Sigmoid colon (tissue), 4 donors: ENCODE data around the gene NPFFR1.

Experiments used
- POLR2AphosphoS5 ChIP-seq, 4 donors: sonication (generic); formaldehyde crosslinking; IDR thresholded peaks; one replicate each; pipeline ENCODE4 v1.6.1; 2017; ENCODE audit warnings: antibody characterized with exemption in 4 of 4
- TF ChIP-seq, protein P1 (sequence below), 4 experiments: fragments of 450-650 bp in 3 of 4; fragments of 200-600 bp in 1 of 4; IDR thresholded peaks; one replicate each; pipeline ENCODE4 v1.5.1; 2016 to 2019; ENCODE audit warnings: antibody characterized with exemption in 4 of 4, mild to moderate bottlenecking in 3 of 4, moderate library complexity in 2 of 4

DNA sequence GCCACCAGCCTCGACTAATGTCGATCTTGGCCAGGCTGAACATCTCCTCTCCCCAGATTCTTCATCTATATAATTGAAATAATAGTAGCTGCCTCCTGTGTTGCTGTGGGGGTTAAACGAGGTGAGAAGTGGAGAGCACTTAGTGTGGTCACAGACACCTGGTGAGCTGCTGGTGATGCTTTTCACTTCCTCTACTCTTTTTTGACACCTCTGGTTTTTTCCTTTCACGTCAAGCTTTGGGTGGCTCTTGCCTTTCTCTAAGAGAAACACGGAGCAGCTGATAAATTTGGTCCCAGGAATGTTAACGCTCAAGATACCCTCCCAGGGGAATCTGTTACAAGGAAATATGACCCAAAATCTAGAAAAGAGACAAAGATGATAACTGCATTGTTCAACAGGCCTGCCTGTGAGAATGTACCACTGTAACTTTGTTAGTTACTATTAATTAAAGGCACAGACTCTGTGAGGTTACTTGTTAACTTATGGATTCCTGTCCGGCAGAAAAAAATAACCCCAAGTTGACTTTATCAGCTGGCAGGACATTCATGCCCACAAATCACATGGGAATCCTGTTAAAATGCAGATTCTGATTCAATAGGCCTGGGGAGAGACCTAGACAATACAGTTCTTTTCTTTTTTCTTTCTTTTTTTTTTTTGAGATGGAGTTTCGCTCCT, 9.5 kb upstream of the NPFFR1 start:
- TF ChIP-seq, protein P1, sequence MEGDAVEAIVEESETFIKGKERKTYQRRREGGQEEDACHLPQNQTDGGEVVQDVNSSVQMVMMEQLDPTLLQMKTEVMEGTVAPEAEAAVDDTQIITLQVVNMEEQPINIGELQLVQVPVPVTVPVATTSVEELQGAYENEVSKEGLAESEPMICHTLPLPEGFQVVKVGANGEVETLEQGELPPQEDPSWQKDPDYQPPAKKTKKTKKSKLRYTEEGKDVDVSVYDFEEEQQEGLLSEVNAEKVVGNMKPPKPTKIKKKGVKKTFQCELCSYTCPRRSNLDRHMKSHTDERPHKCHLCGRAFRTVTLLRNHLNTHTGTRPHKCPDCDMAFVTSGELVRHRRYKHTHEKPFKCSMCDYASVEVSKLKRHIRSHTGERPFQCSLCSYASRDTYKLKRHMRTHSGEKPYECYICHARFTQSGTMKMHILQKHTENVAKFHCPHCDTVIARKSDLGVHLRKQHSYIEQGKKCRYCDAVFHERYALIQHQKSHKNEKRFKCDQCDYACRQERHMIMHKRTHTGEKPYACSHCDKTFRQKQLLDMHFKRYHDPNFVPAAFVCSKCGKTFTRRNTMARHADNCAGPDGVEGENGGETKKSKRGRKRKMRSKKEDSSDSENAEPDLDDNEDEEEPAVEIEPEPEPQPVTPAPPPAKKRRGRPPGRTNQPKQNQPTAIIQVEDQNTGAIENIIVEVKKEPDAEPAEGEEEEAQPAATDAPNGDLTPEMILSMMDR (IDR thresholded peaks at IDR 0.05), result no peak
- no peak for TF ChIP-seq POLR2AphosphoS5 (IDR thresholded peaks at IDR 0.05)
